NCI-H1417 treated with DMSO at 0.1 percent for 48 hours (cell line): ENCODE measurements around the gene CUEDC1.
"Not testable (repeated sequence)": the region's sequence is repeated elsewhere in the genome, so short reads cannot be mapped to it uniquely, and the experiment has no call there.

Source experiments
- DNase-seq: peaks from one replicate; lab custom pipeline; 2025; lab: John Stamatoyannopoulos, UW

Gene CUEDC1

GRCh38 chr17:57859601-57860413, 95.4 kb downstream of the CUEDC1 start:
- DNase-seq: no peak

GRCh38 chr17:57858838-57859237, 96.4 kb downstream of the CUEDC1 start:
- DNase-seq: no peak

- no peak for DNase-seq
Observed at GRCh38 chr17:57856792-57857620, 98.2 kb downstream of the CUEDC1 start.

DNA sequence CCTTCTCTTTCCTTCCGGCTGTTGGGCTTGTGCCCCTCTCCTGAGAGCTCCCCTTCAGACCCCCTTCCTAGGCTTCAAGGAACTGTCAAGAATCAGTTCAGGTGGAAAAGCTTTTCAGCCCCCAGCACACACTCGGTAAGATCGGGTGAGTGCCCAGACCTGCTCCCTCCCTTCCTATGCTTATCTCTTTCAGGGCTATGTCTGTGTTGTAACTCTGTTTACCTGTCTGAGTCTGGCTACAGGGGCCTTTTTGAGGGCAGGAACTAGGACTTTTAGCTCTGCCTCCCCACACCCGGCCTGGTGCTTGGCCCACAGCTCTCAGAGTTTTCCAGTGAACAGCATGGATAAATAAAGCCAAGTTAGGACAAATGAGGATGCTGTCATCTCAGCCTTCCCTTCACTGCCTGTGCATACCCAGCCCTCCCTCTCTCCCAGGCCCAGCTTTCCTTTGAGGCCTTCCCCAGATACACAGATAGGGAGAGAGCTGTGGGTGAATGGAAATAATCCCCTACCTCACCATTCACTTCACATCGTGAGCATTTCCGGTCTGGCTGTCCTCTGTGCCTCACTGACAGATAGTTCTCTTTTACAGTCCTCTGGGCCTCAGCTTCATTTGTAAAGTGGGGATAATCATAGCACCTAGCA, 99.7 kb downstream of the CUEDC1 start:
- no peak for DNase-seq

DNA sequence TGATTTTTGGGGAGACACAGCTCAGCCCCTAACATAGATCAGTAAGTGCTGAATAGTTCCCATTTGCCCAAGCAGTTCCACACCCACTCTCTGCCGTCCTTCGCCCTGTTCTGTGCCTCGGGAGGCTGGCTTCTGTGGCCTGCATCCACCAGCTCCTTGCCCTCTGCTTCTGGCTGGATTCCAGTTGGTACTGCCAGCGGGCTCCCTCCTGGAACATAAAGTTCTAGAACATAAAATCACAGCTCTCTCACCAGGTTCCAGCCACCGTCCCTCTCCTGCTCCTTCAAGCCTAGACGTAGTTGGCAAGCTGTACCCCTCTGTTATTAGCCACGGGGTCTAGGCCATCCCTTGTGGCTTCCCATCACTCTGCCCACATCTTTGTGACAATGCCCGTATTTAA, 101.5 kb downstream of the CUEDC1 start:
- no peak for DNase-seq

GRCh38 chr17:57852955-57853328, 102.3 kb downstream of the CUEDC1 start:
- no peak for DNase-seq

GRCh38 chr17:57852092-57852954, 102.9 kb downstream of the CUEDC1 start:
- DNase-seq: no peak

DNA sequence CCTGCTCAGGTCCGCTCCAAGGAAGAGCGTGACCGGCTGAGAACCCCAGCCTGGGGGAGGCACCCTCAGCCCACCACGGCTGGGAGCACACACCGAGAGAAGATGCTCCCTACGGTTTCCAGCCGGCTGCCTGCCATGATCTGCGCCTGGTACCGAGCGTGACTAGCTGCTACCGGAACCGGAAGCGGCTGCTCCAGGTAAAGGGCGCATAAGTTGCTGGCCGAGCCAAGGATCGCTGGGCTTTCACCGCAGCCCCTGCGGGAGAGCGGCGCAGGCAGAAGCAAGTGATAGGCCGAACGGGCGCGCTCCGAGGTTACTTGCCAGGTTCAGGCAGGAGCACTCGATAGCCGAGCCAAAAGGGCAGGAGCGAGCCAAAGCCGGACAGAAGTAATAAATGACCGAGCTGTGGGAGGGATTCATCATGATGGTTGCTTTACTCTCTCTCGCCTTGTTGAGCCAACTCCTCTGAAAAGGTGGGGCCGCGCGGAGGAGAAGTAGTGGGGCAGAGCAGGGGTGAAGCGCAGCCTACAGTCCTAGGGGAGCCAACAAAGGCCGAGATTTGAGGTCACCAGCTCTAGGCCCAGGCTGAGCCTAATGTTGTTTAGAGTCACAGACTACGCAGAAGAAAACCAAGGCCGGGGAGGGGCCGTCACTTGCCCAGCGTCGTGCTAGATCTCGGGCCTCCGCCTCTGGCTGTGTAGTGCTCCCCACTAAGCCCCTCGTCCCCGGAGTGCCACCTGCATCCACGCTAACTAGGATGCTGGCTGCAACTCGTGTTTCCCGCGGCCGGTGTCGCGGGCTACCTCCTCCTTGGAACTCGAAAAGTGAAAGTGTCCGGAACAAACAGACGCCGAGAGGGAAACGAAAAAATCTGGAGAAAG, 105.1 kb downstream of the CUEDC1 start, which contains the start of gene MRPS23:
MRPS23 (minus strand) TSS at position 171 of the 881 bp plus-strand sequence; CDS start at position 137, 34 bp downstream.
- peak; percentile 88 for DNase-seq

- no peak for DNase-seq
Observed at GRCh38 chr17:57849163-57849873, 105.9 kb downstream of the CUEDC1 start.

DNA sequence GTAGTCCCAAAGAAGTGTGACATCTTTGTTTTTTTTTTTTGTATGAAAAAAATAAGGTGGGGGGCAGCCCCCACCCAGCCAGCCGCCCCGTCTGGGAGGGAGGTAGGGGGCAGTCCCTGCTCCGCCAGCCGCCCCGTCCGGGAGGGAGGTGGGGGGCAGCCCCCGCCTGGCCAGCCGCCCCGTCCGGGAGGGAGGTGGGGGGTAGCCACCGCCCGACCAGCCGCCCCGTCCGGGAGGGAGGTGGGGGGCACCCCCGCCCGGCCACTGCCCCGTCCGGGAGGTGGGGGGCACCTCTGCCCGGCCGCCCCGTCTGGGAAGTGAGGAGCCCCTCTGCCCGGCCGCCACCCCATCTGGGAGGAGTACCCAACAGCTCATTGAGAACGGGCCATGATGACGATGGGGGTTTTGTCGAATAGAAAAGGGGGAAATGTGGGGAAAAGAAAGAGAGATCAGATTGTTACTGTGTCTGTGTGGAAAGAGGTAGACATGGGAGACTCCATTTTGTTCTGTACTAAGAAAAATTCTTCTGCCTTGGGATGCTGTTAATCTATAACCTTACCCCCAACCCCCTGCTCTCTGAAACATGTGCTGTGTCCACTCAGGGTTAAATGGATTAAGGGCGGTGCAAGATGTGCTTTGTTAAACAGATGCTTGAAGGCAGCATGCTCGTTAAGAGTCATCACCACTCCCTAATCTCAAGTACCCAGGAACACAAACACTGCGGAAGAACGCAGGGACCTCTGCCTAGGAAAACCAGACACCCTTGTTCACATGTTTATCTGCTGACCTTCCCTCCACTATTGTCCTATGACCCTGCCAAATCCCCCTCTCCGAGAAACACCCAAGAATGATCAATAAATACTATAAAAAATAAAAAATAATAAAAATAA, 108.9 kb downstream of the CUEDC1 start:
- not testable (repeated sequence) for DNase-seq

- DNase-seq: no peak
Observed at GRCh38 chr17:57842280-57842679, 112.9 kb downstream of the CUEDC1 start.

GRCh38 chr17:57839571-57839923, 115.7 kb downstream of the CUEDC1 start:
- no peak for DNase-seq

- DNase-seq: no peak
Observed at GRCh38 chr17:57838857-57839570, 116.2 kb downstream of the CUEDC1 start.

- no peak for DNase-seq
Observed at GRCh38 chr17:57838453-57838852, 116.8 kb downstream of the CUEDC1 start.

- DNase-seq: no peak
Observed at GRCh38 chr17:57835333-57835900, 119.8 kb downstream of the CUEDC1 start.

GRCh38 chr17:57834146-57834741, 121.0 kb downstream of the CUEDC1 start:
- DNase-seq: peak; percentile 13

DNA sequence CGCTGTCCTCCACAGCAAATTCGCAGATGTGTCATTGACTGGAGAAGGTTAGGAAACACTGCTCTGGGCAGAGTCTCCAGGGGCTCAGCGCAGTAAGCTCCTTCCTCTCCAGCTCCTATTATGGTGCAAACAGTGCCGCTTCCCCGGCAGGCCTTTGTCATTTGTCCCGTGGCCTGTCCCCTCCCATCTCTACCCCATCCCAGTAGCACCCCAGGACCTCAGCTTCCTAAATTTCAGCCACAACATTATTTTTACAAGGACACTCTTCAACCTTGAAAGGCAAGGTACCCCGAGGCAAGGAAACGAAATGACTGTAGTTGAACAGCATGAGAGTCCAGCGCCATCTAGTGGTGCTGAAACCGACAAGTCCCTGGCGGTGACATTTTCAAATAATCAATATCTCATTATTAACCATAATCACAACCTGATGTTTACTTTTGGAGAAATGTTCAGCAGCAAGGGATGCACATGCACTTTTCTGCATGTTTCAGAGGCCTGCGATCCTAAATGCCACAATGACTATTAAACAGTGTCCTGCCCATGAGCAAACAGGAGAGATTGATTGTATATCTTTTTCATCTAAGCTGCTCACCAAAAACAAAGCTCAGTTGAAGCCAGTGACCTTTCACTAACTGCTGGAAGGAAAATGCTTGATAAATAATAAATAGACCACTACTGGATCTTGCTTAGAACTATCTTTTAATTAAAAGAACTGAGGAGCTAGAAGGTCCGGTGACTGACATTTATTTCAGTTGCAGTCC, 121.9 kb downstream of the CUEDC1 start:
- peak; percentile 60 for DNase-seq
